GM03348 (cell line): Measurements from ENCODE around the gene CD101.

Source experiments
- DNase-seq: peaks from one replicate; pipeline ENCODE4 v3.0.0; 2012; ENCODE audit warnings: low spot score

The CD101 gene

GRCh38 chr1:117014209-117014608, 12.6 kb downstream of the CD101 start:
- no peak for DNase-seq

- no peak for DNase-seq
These were observed 14.2 kb downstream of the CD101 start for GRCh38 chr1:117015724-117016123.

GRCh38 chr1:117017062-117017461, 15.5 kb downstream of the CD101 start:
- no peak for DNase-seq

DNA sequence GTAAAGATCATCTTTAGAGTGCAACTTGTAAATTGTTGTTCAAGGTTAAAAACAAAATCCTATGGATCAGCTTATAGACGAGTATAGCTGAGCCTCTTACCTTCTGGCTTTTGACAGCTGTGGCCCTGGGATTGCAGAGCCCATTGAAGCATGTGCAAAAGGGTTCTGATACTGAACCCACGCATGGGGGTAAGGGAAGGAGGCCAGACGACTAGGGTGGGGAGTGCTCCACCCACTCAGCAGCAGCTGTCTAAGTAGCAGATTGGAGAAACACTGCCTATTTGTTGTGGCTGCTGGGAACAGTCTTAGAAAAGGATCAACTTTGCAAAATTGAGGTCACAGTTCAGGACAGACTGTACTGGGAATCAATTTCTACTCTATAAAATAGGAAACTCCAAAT, 16.1 kb downstream of the CD101 start:
- DNase-seq, result no peak

- DNase-seq, result no peak
These were observed 19.1 kb downstream of the CD101 start for GRCh38 chr1:117020526-117021156.

DNA sequence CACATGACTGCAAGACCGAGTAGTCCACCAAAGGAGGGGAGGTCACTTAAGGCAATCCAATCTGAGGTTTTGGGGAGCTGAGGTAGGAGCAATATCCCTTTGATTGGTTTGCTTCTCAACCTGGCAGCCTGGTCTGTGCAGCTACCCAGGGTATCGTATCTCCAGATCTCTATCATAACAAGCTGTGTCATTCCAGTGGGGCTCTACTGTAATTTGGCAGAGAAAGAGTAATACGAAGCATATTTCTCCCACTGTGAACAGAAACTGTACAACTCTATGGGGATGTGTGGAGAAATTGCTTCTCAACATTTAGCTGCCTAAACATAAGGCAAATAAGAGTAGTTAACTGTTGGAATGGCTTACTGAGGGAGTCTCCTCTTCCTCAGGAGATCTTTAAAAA, 20.6 kb downstream of the CD101 start:
- DNase-seq, result no peak

GRCh38 chr1:117025568-117025967, 24.0 kb downstream of the CD101 start:
- DNase-seq, result no peak

DNA sequence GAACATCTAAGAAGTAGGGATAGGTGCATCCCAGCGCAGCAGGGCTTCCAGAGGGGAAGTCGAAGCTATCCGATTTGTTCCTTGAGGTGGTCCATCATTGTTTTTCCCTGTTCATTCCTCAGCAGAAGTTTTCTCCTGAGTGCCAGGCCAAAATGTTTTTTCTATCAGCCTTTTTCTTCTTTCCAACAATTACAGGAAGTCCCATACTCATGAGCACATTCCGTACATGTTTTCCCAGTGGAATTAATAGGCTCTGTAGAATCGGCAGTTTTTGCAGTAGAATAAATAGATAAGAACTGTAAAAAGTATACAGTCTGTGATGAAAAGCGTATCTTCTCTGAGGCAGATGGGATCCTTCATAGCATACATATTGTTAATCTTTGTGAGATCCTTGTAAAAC, 24.8 kb downstream of the CD101 start:
- DNase-seq, result peak; percentile 28

GRCh38 chr1:117029685-117030084, 28.1 kb downstream of the CD101 start:
- no peak for DNase-seq

DNA sequence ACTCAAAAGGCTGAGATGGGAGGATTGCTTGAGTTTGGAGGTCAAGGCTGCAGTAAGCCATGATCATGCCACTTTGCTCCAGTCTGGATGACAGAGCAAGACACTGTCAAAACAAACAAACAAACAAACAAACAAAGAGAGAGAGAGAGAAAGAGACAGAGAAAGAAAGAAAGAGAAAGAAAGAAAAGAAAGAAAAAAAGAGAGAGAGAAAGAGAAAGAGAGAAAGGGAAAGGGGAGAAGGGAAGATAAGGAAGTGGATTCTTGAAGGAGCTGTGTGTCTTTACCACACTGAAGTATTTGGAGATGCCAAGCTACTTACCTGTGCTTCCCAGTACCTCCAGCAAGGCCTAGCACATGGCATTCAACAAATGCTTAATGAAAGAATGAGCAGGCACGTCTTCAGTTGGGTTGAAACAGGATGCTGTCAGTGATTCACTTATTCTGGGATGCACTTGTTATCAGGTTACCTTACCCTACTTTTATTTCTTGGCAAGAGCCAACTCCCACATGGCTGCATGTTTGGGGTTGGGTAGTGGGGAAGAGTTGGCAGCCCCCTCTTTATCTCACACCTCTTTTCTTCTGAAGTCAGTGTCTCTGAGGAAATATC, 28.8 kb downstream of the CD101 start:
- no peak for DNase-seq

- DNase-seq, result no peak
These were observed 30.7 kb downstream of the CD101 start for GRCh38 chr1:117032266-117032665.

GRCh38 chr1:117032681-117033539, 31.4 kb downstream of the CD101 start:
- DNase-seq, result no peak

DNA sequence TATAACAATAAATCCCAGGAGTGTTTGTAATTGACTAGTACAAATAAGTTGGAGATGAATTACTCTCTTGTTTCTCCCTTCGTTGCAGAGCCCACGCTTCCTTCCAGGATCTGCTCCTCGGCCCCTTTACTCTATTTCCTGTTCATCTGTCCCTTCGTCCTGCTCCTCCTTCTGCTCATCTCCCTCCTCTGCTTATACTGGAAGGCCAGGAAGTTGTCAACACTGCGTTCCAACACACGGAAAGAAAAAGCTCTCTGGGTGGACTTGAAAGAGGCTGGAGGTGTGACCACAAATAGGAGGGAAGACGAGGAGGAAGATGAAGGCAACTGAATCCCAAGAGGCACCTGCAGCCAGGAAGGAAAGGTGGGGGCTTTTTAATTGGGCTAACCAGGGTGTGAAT, 32.2 kb downstream of the CD101 start:
- no peak for DNase-seq

- DNase-seq, result no peak
These were observed 33.3 kb downstream of the CD101 start for GRCh38 chr1:117034791-117035290.

DNA sequence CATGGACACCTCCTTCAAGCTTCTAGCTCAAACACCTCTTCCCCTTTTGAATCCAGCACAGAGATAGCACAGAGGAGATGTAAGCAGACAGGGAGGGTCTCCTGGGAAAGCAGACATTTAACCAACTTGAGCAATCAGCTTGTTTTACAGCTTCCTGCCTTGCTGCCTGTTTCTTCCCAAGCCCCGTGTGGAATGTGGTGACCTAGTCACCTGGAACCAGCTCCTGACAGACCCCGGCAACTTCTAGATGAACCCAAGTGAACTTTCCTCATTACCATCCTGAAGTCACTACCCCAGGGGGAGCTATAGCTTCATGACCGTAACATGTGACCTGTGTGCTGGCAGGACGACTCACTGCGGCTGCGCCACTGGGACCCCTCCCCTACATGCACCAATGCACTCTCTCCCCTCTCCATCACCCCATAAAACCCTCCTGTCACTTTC, 34.5 kb downstream of the CD101 start:
- DNase-seq, result no peak

DNA sequence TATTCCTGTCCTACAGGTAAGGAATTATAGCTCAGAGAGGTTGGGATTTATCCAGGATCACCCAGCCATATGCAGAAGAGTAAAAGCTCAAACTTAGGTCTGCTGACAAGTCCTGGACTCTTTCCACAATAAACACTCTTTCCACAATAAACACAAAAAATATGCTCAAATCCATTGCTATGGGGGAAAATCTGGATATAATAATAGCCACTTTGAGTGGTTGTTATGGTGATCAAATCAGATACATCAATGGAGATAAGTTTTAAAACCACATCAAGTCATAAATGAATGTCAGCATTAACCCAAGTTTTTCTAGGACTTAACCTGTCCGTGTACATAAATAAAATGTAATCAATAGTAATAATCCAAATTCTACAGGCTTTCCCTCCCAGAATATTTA, 36.2 kb downstream of the CD101 start:
- no peak for DNase-seq

DNA sequence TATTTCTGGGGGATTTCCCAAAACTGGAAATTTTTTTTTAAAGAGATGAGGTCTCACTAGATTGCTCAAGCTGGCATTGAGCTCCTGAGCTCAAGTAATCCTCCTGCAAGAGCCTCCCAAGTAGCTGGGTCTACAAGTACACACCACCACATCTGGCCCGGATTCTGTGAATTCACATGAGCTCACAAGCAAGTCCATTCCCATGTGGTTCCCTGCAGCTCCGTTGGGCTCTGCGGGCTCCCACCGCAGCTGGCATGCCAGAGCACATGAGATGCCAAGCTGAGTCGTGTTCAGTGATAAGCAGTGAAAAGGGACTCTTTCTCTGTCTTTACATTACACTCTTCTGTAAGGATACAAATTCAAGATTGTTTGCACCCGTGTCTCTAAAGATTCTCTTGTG, 36.7 kb downstream of the CD101 start:
- DNase-seq, result no peak

DNA sequence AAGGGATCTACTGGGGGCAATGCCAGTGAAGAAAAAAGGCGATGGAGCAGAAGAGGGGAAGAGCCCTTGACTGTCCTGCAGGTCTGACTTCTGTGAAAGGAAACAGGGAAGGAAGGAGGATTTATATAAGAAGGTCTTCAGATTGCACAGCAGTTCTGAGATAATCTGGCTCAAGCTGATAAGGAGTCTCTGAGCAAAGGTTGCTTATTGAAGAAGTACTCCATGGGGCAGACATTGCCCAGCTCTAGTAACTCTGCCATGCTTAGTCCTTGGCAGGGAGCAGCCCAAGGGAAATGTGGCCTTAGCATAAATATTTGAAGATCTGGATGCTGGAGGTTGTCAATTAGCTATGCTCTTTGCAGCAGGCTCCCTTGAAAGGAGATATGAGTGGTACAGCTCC, 42.7 kb downstream of the CD101 start:
- DNase-seq, result no peak

- no peak for DNase-seq
These were observed 44.1 kb downstream of the CD101 start for GRCh38 chr1:117045644-117046043.

DNA sequence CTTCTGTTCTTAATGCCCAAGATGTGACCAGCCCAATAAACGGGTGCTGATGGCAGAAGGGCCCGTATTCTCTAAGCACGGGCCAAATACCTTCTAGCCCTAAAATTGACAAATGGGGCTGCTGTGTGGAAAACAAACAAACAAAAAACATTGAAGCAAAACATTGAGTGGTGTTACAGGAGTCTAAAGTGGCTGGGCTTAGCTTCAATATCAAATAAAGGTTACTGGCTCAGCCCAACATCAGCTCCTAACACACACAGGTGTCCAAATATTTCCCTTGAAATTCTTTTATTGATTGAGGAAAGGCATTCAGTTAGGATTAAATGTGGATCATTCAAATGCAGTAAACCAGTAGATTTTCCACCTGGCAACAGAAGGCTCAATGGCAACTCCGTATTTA, 45.2 kb downstream of the CD101 start:
- DNase-seq, result no peak

DNA sequence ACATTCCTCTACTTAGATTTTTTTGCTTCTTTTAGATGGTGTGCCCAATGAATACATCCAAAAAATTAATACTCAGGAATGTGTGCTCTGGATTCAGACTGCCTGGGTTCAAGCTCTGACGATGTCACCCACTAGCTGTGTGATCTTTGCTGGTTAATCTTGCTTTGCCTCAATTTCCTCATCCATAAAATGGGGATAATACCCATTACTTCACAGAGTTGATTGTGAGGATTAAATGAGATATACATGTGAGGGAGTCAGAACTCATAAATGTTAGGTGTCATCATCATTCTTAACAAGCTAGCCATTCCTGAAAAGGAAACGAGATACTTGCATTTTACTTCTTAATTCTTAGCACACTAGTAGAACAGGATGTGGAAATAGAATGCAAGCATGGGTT, 45.7 kb downstream of the CD101 start:
- no peak for DNase-seq

DNA sequence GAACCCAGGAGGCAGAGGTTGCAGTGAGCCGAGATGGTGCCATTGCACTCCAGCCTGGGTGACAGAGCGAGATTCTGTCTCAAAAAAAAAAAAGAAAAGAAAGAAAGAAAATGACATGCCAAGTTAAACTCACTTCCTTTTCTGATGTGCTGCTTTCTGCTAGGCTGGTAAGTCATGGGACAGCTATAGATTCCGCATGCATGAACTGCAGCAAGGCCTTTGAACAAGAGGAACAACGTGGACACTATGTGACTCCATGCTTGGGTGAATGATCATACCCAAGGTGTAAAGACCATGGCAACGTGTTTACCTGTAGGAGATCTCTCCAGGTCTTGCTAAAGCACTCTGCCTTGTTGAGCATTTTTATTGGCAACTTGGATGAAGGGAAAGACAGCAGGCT, 48.3 kb downstream of the CD101 start:
- DNase-seq, result no peak
